Hepatocyte (in vitro differentiated cells): ENCODE measurements around the gene FILIP1L. TPM values are rescaled to one million over a fixed set of nuclear protein-coding genes. Genes with fewer than 3 reads are reported as not detected.

Source experiments
- DNase-seq: peaks from one replicate; pipeline ENCODE4 v3.0.0-alpha.2; 2016; ENCODE audit warnings: low spot score
- H2AFZ ChIP-seq: fragments of 200-600 bp; sonication (generic); 2 replicates; pipeline ENCODE4 v1.6.0; 2016; ENCODE audit warnings: antibody characterized with exemption, mild to moderate bottlenecking
- H3K27ac ChIP-seq: fragments of 200-600 bp; sonication (generic); 2 replicates; pipeline ENCODE4 v1.5.1; 2016; ENCODE audit warnings: mild to moderate bottlenecking
- H3K27me3 ChIP-seq: fragments of 200-600 bp; sonication (generic); 2 replicates; pipeline ENCODE4 v1.6.1; 2016
- H3K36me3 ChIP-seq: fragments of 200-600 bp; sonication (generic); replicated peaks from 2 replicates; pipeline ENCODE4 v1.5.1; 2016; ENCODE audit warnings: low read depth; ENCODE audit not compliant: insufficient read depth
- H3K4me1 ChIP-seq: fragments of 200-600 bp; sonication (generic); 2 replicates; pipeline ENCODE4 v1.5.1; 2016; ENCODE audit warnings: mild to moderate bottlenecking, moderate library complexity; ENCODE audit not compliant: insufficient read depth
- H3K4me2 ChIP-seq: fragments of 200-600 bp; sonication (generic); 2 replicates; pipeline ENCODE4 v1.6.0; 2016
- H3K4me3 ChIP-seq: fragments of 200-600 bp; sonication (generic); 2 replicates; pipeline ENCODE4 v1.5.1; 2016; ENCODE audit warnings: mild to moderate bottlenecking
- H3K79me2 ChIP-seq: fragments of 200-600 bp; sonication (generic); 2 replicates; pipeline ENCODE4 v1.6.0; 2017; ENCODE audit warnings: mild to moderate bottlenecking
- H3K9me2 ChIP-seq: fragments of 200-600 bp; sonication (generic); replicated peaks from 2 replicates; pipeline ENCODE4 v1.6.0; 2017; ENCODE audit warnings: mild to moderate bottlenecking; ENCODE audit not compliant: insufficient read depth
- H3K9me3 ChIP-seq: fragments of 200-600 bp; sonication (generic); 2 replicates; pipeline ENCODE4 v1.5.1; 2016; ENCODE audit warnings: low read depth, mild to moderate bottlenecking
- H4K20me1 ChIP-seq: fragments of 200-600 bp; sonication (generic); 2 replicates; pipeline ENCODE4 v1.6.0; 2016; ENCODE audit warnings: mild to moderate bottlenecking; ENCODE audit not compliant: insufficient read depth, poor library complexity, severe bottlenecking
- EZH2 ChIP-seq: fragments of 200-600 bp; sonication (generic); IDR thresholded peaks from 2 replicates; pipeline ENCODE4 v1.6.1; 2016; ENCODE audit warnings: antibody characterized with exemption, mild to moderate bottlenecking, borderline replicate concordance
- EZH2phosphoT487 ChIP-seq: fragments of 200-600 bp; sonication (generic); IDR thresholded peaks from one replicate; pipeline ENCODE4 v1.6.1; 2018; ENCODE audit warnings: antibody characterized with exemption, mild to moderate bottlenecking, low read depth, moderate library complexity; ENCODE audit not compliant: unreplicated experiment, severe bottlenecking
- WGBS: methylation state at CpG from one replicate; pipeline ENCODE4 v1.1.6; 2016; ENCODE audit warnings: low lambda C conversion rate; ENCODE audit errors: missing lambda C conversion rate; 5-methylcytosine and 5-hydroxymethylcytosine counted together
- polyA plus RNA-seq: library from polyadenylated mRNA; unstranded; fragments of >200 nt; fragmentation: Nextera tagmentation; extraction: Ambion mirVana; gene quantifications from 2 replicates; pipeline ENCODE4 v1.2.1, GENCODE V29; 2016
- total RNA-seq: library from RNA; depleted of rRNA; stranded (reverse); fragments of >200 nt; gene quantifications from 2 replicates; pipeline ENCODE4 v1.2.3, GENCODE V29; 2014
- TF ChIP-seq, protein P1 (sequence below): fragments of 200-600 bp; sonication (generic); IDR thresholded peaks from 2 replicates; pipeline ENCODE4 v1.5.1; 2016; ENCODE audit warnings: antibody characterized with exemption, mild to moderate bottlenecking; ENCODE audit not compliant: poor library complexity

The FILIP1L gene
- total and polyA plus RNA-seq, 2 experiments from 2014 or later = 48.2 to 49.4 TPM

DNA sequence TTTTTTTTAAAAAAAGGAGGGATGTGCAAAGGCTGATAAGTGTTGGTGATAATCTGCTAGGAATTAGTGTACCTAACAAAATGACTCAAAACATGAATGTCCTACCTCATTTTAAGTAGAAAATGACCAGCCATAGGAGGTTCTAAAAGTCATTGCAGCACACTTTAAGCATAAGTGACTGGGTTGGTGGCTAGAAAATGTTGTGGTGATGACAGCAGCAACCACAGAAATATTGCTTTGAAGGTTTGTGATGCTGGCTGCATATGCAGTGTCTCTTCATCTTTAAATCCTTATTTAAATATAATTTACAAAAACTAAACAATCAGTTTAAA is 241.4 kb downstream of the FILIP1L start:
- peak overlapping the region; percentile 74 for H3K4me2 ChIP-seq
- H3K9me2 ChIP-seq = no peaks in the 10 kb centered on the region
- peak overlapping the region; percentile 36 for H3K4me3 ChIP-seq
- peaks cover 39% of the 10 kb centered on the region for H3K4me1 ChIP-seq
- H3K27me3 ChIP-seq = no peaks in the 10 kb centered on the region
- no peaks in the 10 kb centered on the region for H3K36me3 ChIP-seq
- no peak for TF ChIP-seq EZH2phosphoT487
- no peak for TF ChIP-seq EZH2
- TF ChIP-seq, protein P1, sequence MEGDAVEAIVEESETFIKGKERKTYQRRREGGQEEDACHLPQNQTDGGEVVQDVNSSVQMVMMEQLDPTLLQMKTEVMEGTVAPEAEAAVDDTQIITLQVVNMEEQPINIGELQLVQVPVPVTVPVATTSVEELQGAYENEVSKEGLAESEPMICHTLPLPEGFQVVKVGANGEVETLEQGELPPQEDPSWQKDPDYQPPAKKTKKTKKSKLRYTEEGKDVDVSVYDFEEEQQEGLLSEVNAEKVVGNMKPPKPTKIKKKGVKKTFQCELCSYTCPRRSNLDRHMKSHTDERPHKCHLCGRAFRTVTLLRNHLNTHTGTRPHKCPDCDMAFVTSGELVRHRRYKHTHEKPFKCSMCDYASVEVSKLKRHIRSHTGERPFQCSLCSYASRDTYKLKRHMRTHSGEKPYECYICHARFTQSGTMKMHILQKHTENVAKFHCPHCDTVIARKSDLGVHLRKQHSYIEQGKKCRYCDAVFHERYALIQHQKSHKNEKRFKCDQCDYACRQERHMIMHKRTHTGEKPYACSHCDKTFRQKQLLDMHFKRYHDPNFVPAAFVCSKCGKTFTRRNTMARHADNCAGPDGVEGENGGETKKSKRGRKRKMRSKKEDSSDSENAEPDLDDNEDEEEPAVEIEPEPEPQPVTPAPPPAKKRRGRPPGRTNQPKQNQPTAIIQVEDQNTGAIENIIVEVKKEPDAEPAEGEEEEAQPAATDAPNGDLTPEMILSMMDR = no peak
- peaks cover 88% of the 10 kb centered on the region for H3K79me2 ChIP-seq
- H3K27ac ChIP-seq = peak overlapping the region; percentile 96
- no peak for DNase-seq
- no peak overlapping the region for H2AFZ ChIP-seq
- no peaks in the 10 kb centered on the region for H3K9me3 ChIP-seq
- H4K20me1 ChIP-seq = no peaks in the 10 kb centered on the region

DNA sequence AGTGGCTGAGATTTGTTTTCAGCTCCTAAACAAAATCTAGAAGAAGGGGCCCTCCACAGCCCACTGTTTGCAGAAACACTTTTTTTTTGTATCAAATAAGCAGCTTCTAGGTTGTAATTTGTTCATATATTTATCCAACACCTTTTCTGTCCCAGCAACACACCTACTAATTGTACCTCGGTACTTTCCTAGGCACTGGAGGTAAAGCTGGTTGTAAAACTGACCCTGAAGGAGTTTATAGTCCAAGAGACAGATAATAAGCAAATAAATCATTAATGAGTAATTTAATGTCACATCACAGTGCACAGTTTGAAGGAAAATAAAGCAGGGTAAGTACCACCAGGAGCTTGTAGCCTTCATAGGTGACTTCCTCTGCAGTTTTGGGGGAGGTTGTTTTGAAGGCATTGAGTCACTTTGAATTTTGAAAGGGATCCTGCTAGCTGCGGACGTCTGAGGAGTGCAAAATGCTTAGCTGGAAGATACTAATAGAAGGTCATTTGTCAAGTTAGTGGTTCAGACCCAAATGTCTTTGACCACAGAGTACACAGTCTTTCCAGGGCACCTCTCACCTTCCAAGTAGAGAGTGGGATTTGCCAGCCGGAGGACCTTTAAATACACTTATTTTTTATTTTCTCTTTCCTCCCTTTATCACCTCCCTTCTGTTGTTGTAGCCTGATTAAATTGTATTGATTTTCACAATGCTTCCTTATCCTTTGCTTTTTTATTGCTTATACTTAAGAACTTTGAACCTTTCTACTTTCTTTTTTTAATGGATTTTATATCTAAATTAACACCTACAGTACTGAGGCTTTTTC is 242.9 kb downstream of the FILIP1L start:
- Histone ChIP-seq H2AFZ (no peak overlapping the region), H3K4me3 (no peak overlapping the region), H3K79me2 (peaks cover 94% of the 10 kb centered on the region), H3K27me3 (no peaks in the 10 kb centered on the region), H4K20me1 (peaks cover 5% of the 10 kb centered on the region), H3K4me1 (peaks cover 44% of the 10 kb centered on the region), H3K9me3 (no peaks in the 10 kb centered on the region), H3K4me2 (peak overlapping the region; percentile 74), H3K27ac (peak overlapping the region; percentile 96), H3K36me3 (no peaks in the 10 kb centered on the region), H3K9me2 (no peaks in the 10 kb centered on the region)
- DNase-seq = no peak
- TF ChIP-seq, protein P1 = no peak
- TF ChIP-seq EZH2phosphoT487 (no peak), EZH2 (no peak)
- 51% methylated on average over 4 of the region's 4 CpGs for WGBS

DNA sequence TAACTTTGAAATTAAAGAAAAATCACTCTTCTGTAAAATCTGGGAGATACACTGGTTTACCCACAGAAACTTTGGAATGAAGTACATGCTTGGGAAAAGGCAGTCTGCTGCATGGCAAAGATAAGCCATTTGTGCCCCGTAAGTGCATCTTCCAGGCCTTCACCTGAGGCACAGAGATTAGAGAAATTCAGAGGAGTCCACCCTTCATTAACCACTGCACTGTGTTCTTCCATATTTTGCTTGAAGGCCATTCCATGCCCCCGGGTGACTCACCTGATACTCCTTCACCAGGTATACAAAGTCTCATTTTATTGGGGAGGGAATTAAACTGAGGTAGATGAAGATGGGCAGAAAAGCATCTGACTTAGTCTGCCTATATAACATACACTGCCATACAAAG is 243.6 kb downstream of the FILIP1L start:
- Histone ChIP-seq H2AFZ (no peak overlapping the region), H3K4me3 (no peak overlapping the region), H3K4me2 (peak overlapping the region; percentile 74), H3K9me2 (no peaks in the 10 kb centered on the region), H3K79me2 (peaks cover 100% of the 10 kb centered on the region), H3K36me3 (no peaks in the 10 kb centered on the region), H3K4me1 (peaks cover 51% of the 10 kb centered on the region), H4K20me1 (peaks cover 10% of the 10 kb centered on the region), H3K27ac (peak overlapping the region; percentile 96), H3K9me3 (no peaks in the 10 kb centered on the region), H3K27me3 (no peaks in the 10 kb centered on the region)
- TF ChIP-seq EZH2 (no peak), EZH2phosphoT487 (no peak)
- TF ChIP-seq, protein P1 = no peak
- WGBS = 71% methylated on average over 2 of the region's 2 CpGs
- DNase-seq = no peak

DNA sequence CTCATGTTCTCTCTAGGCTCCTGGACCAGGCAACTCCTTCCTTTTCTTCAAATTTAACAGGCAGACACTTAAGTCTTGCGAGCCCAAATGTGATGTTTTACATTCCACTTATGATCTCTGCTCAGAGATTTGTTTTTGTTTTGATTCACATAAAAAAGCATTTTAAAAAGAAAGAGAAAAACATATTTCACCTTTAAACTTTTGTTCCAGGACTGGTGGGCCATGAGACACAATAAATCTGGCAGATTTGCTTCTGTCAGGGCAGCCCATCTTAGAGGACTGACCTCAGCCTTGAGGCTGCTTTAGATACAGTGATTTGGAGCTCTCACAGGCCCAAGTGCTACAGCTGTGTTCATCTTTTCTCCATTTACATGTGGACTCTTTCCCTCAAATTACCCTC is 244.7 kb downstream of the FILIP1L start:
- H3K4me1 ChIP-seq = peaks cover 52% of the 10 kb centered on the region
- 75% methylated on average over 1 of the region's 1 CpG for WGBS
- no peaks in the 10 kb centered on the region for H3K9me2 ChIP-seq
- peaks cover 100% of the 10 kb centered on the region for H3K79me2 ChIP-seq
- H3K4me3 ChIP-seq = no peak overlapping the region
- peaks cover 11% of the 10 kb centered on the region for H4K20me1 ChIP-seq
- H3K9me3 ChIP-seq = no peaks in the 10 kb centered on the region
- no peak overlapping the region for H2AFZ ChIP-seq
- no peak for TF ChIP-seq EZH2phosphoT487
- TF ChIP-seq, protein P1 = no peak
- TF ChIP-seq EZH2 = no peak
- no peaks in the 10 kb centered on the region for H3K36me3 ChIP-seq
- DNase-seq = no peak
- H3K27me3 ChIP-seq = no peaks in the 10 kb centered on the region
- H3K4me2 ChIP-seq = peak overlapping the region; percentile 74
- H3K27ac ChIP-seq = peak overlapping the region; percentile 96
